Measurements from ENCODE around the gene PRDM15.

Gene PRDM15

DNA sequence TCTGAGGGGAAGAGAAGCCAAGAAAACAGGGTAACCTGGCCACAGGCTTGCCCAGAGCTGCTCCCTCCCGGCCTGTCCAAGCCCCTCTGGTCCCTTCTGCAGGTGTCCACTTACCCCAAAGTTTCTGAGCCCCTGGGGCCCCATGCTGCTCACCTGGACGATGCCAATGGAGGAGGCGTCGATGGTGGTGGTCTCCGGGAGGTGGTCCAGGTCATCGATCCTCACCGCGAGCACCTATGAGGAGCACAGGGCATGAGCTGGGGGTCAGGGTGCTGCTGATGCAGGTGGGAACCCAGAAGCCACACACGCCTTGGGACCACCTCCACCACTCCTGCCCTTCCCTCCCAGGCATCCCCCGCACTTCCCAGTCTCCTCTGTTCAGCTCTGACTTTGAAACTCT is 74.8 kb downstream of the PRDM15 start:
- H3K36me3 ChIP-seq (ENCODE audit: insufficient read depth, low read length), result peaks cover 39% of the 10 kb centered on the region; the same call in 1 of the 2 replicates
- TF ChIP-seq EZH2phosphoT487 (IDR thresholded peaks at IDR 0.05; ENCODE audit: borderline replicate concordance), result no peak
- TF ChIP-seq, protein P1, sequence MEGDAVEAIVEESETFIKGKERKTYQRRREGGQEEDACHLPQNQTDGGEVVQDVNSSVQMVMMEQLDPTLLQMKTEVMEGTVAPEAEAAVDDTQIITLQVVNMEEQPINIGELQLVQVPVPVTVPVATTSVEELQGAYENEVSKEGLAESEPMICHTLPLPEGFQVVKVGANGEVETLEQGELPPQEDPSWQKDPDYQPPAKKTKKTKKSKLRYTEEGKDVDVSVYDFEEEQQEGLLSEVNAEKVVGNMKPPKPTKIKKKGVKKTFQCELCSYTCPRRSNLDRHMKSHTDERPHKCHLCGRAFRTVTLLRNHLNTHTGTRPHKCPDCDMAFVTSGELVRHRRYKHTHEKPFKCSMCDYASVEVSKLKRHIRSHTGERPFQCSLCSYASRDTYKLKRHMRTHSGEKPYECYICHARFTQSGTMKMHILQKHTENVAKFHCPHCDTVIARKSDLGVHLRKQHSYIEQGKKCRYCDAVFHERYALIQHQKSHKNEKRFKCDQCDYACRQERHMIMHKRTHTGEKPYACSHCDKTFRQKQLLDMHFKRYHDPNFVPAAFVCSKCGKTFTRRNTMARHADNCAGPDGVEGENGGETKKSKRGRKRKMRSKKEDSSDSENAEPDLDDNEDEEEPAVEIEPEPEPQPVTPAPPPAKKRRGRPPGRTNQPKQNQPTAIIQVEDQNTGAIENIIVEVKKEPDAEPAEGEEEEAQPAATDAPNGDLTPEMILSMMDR (conservative IDR thresholded peaks at IDR 0.05; ENCODE audit: low read length), result no peak

DNA sequence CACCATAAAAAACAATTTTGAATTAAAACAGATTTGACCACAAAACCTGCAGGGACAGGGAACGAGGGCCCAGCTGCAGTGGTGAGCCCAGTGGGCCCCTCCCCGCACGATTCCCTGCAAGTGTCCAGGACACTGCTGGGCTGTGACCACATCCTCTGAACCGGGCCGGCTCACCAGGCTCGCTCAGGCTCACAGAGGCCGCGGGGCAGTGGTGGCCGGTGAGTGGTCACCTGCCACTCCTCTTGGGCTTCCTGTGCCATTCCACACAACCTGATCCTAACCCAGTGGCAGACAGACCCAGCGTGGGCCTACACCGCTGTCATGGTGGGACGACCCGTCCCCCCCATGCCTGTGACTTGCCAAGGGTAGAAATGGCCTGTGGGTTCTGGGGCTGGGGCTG is 75.8 kb downstream of the PRDM15 start:
- Histone ChIP-seq H3K9me2 (replicated peaks; ENCODE audit: low read depth, low read length) (no peaks in the 10 kb centered on the region), H3K79me2 (ENCODE audit: insufficient read depth, low read length) (no peaks in the 10 kb centered on the region), H3K27me3 (ENCODE audit: insufficient read depth, low read length, poor library complexity, severe bottlenecking) (no peaks in the 10 kb centered on the region), H3K36me3 (ENCODE audit: insufficient read depth, low read length) (peaks cover 38% of the 10 kb centered on the region; the same call in 1 of the 2 replicates), H3K9ac (ENCODE audit: low read depth, low read length, poor library complexity, severe bottlenecking) (no peak overlapping the region), H4K20me1 (ENCODE audit: insufficient read depth, low read length, poor library complexity, severe bottlenecking) (no peaks in the 10 kb centered on the region), H3K9me3 (ENCODE audit: insufficient read depth, low read depth, low read length) (no peaks in the 10 kb centered on the region), H3K4me1 (ENCODE audit: insufficient read depth, low read length, poor library complexity, severe bottlenecking) (no peaks in the 10 kb centered on the region), H3K4me2 (ENCODE audit: low read depth, low read length, poor library complexity, severe bottlenecking) (no peak overlapping the region), H2AFZ (ENCODE audit: low read length) (no peak overlapping the region), H3K4me3 (ENCODE audit: low read length, poor library complexity, severe bottlenecking) (no peak overlapping the region), H3F3A (ENCODE audit: low read depth) (no peaks in the 10 kb centered on the region)
- no peak for TF ChIP-seq EZH2phosphoT487 (IDR thresholded peaks at IDR 0.05; ENCODE audit: borderline replicate concordance)
- TF ChIP-seq, protein P1 (conservative IDR thresholded peaks at IDR 0.05; ENCODE audit: low read length), result no peak

More for the DNA sequence above, 74.8 kb downstream of the PRDM15 start:
- H3K9ac ChIP-seq (ENCODE audit: low read depth, low read length, poor library complexity, severe bottlenecking), result no peak overlapping the region
- no peak overlapping the region for H3K4me2 ChIP-seq (ENCODE audit: low read depth, low read length, poor library complexity, severe bottlenecking)
- H2AFZ ChIP-seq (ENCODE audit: low read length), result no peak overlapping the region
- H3K9me3 ChIP-seq (ENCODE audit: insufficient read depth, low read depth, low read length), result no peaks in the 10 kb centered on the region
- H3K27me3 ChIP-seq (ENCODE audit: insufficient read depth, low read length, poor library complexity, severe bottlenecking), result no peaks in the 10 kb centered on the region
- H3K4me3 ChIP-seq (ENCODE audit: low read length, poor library complexity, severe bottlenecking), result no peak overlapping the region
- H3F3A ChIP-seq (ENCODE audit: low read depth), result no peaks in the 10 kb centered on the region
- H3K4me1 ChIP-seq (ENCODE audit: insufficient read depth, low read length, poor library complexity, severe bottlenecking), result no peaks in the 10 kb centered on the region
- no peaks in the 10 kb centered on the region for H3K79me2 ChIP-seq (ENCODE audit: insufficient read depth, low read length)
- no peaks in the 10 kb centered on the region for H4K20me1 ChIP-seq (ENCODE audit: insufficient read depth, low read length, poor library complexity, severe bottlenecking)
- H3K9me2 ChIP-seq (replicated peaks; ENCODE audit: low read depth, low read length), result no peaks in the 10 kb centered on the region

DNA sequence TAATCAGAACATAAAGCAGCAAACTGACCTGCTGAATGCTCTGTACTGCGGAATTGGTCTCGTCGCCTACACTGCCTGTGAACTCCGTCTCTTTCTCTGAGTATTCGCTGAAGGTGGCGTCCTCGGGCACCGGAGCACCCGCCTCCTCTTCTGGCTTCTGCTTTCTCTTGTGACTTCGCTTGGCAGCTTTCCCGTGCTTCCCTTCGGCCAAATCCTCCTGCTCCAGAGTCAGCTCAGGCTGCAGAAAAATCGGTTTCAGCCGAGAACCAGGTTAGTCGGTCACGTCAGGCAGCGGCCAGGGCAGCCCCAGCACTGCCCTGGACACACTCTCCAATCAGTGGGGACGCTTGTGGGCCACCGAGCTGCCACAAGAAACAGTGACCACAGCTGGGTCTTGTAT is 76.5 kb downstream of the PRDM15 start:
- H3K9me2 ChIP-seq (replicated peaks; ENCODE audit: low read depth, low read length), result no peaks in the 10 kb centered on the region
- H3K36me3 ChIP-seq (ENCODE audit: insufficient read depth, low read length), result peaks cover 43% of the 10 kb centered on the region; the same call in 1 of the 2 replicates
- H3K79me2 ChIP-seq (ENCODE audit: insufficient read depth, low read length), result no peaks in the 10 kb centered on the region
- TF ChIP-seq EZH2phosphoT487 (IDR thresholded peaks at IDR 0.05; ENCODE audit: borderline replicate concordance), result no peak
- TF ChIP-seq, protein P1 (conservative IDR thresholded peaks at IDR 0.05; ENCODE audit: low read length), result no peak
- H3K4me3 ChIP-seq (ENCODE audit: low read length, poor library complexity, severe bottlenecking), result no peak overlapping the region
- no peak overlapping the region for H3K4me2 ChIP-seq (ENCODE audit: low read depth, low read length, poor library complexity, severe bottlenecking)
- no peaks in the 10 kb centered on the region for H3K27me3 ChIP-seq (ENCODE audit: insufficient read depth, low read length, poor library complexity, severe bottlenecking)
- H4K20me1 ChIP-seq (ENCODE audit: insufficient read depth, low read length, poor library complexity, severe bottlenecking), result no peaks in the 10 kb centered on the region
- H3F3A ChIP-seq (ENCODE audit: low read depth), result no peaks in the 10 kb centered on the region
- H3K4me1 ChIP-seq (ENCODE audit: insufficient read depth, low read length, poor library complexity, severe bottlenecking), result no peaks in the 10 kb centered on the region
- H2AFZ ChIP-seq (ENCODE audit: low read length), result no peak overlapping the region
- no peaks in the 10 kb centered on the region for H3K9me3 ChIP-seq (ENCODE audit: insufficient read depth, low read depth, low read length)
- H3K9ac ChIP-seq (ENCODE audit: low read depth, low read length, poor library complexity, severe bottlenecking), result no peak overlapping the region
